ENCODE results near the gene SMYD1. TPM values are rescaled to one million over a fixed set of nuclear protein-coding genes. Genes with fewer than 3 reads are reported as not detected.

Gene SMYD1
- total and polyA plus RNA-seq, 5 donors from 2014 or later: not detected

DNA sequence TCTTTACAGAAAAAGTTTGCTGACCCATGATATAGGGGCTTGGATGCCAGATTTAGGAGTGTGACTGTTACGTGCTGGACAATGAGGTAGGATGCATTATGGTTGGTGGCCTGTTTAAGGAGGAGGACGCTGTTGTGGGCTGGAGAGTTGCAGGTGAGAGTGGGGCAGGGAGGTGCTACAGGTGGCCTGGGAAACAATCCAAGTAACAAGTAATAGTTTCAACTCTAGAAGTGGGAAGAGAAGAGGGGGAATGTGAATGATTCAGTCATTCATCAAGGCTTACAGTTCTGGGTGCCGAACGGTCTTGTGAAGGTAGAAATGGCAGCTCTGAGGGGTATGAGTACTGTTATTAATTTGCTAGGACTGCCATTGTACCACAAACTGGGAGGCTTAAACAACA lies 54.1 kb downstream of the SMYD1 start:
- no peaks in the 10 kb centered on the region for H3K4me1 Mint-ChIP-seq
- Histone ChIP-seq H3K4me3 (ENCODE audit: low read depth, low read length) (no peak overlapping the region), H3K27ac (ENCODE audit: insufficient read depth, low read length, poor library complexity, severe bottlenecking) (no peak overlapping the region), H3K27me3 (ENCODE audit: control insufficient read depth, insufficient read depth, low read length) (peaks cover 2% of the 10 kb centered on the region), H3K36me3 (ENCODE audit: control insufficient read depth, insufficient read depth, low read length) (no peaks in the 10 kb centered on the region), H3K9me3 (ENCODE audit: control insufficient read depth in 2 of 2, low read length in 2 of 2) (no peaks in the 10 kb centered on the region), H3K4me1 (ENCODE audit: control insufficient read depth, insufficient read depth, low read length, poor library complexity, severe bottlenecking) (no peaks in the 10 kb centered on the region)
- H3K9me3 Mint-ChIP-seq: peaks cover 0 to 1% (median 0%) of the 10 kb centered on the region in 7 donors
- H3K4me3 Mint-ChIP-seq: no peak overlapping the region
- H3K27me3 Mint-ChIP-seq: peaks cover 5% of the 10 kb centered on the region
- DNase-seq (no peak), ATAC-seq (ENCODE audit: low read depth in 2 of 2) (no peak)
- H3K36me3 Mint-ChIP-seq: no peaks in the 10 kb centered on the region
- H3K27ac Mint-ChIP-seq: no peak overlapping the region

DNA sequence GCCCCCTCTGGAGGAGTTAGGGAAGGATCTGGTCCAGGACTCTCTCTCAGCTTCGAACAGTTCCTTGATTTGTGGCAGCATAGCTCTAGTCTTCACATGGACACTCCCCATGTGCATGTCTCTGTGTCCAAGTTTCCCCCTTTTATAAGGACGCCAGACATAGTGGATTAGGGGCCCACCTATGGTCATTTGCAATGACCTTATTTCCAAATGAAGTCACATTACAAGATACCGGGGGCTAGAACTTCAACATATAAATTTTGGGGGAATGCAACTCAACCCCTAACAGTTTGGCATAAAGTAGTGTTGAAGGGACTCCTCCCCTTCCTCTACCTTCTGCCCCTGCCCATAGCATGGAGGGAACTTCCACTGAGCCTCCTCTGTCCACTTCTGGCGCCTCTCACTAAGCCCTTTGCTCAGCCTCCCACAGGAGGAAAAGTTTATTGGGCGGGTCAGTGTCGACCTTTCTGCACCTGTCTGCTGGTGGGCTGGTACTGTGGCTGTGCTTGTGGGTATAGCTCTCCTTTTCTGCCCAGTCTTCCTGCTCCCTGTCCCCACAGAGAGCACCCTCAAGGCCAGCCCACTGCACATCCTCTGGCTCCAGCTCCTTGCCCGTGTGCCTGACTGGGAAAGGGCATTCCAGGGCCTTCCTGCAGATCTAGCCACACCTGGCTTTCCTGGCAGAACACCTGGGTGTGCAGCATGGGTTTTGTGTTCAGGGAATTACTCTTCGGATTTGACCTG lies 54.7 kb downstream of the SMYD1 start:
- H3K4me1 Mint-ChIP-seq: no peaks in the 10 kb centered on the region
- Histone ChIP-seq H3K27ac (ENCODE audit: insufficient read depth, low read length, poor library complexity, severe bottlenecking) (no peak overlapping the region), H3K9me3 (ENCODE audit: control insufficient read depth in 2 of 2, low read length in 2 of 2) (no peaks in the 10 kb centered on the region), H3K4me1 (ENCODE audit: control insufficient read depth, insufficient read depth, low read length, poor library complexity, severe bottlenecking) (no peaks in the 10 kb centered on the region), H3K27me3 (ENCODE audit: control insufficient read depth, insufficient read depth, low read length) (peaks cover 2% of the 10 kb centered on the region), H3K36me3 (ENCODE audit: control insufficient read depth, insufficient read depth, low read length) (no peaks in the 10 kb centered on the region), H3K4me3 (ENCODE audit: low read depth, low read length) (no peak overlapping the region)
- no peaks in the 10 kb centered on the region for H3K36me3 Mint-ChIP-seq
- no peak for DNase-seq
- no peak for ATAC-seq (ENCODE audit: low read depth in 2 of 2)
- H3K9me3 Mint-ChIP-seq: peaks cover 0 to 1% (median 0%) of the 10 kb centered on the region in 7 donors
- H3K4me3 Mint-ChIP-seq: no peak overlapping the region
- no peak overlapping the region for H3K27ac Mint-ChIP-seq
- H3K27me3 Mint-ChIP-seq: peaks cover 5% of the 10 kb centered on the region

GRCh38 chr2:88123164-88123974 lies 55.7 kb downstream of the SMYD1 start:
- no peaks in the 10 kb centered on the region for H3K9me3 ChIP-seq (ENCODE audit: control insufficient read depth in 2 of 2, low read length in 2 of 2)
- DNase-seq (no peak), ATAC-seq (ENCODE audit: low read depth in 2 of 2) (no peak)
- Mint-ChIP-seq H3K27me3 (peaks cover 12% of the 10 kb centered on the region), H3K27ac (no peak overlapping the region), H3K36me3 (no peaks in the 10 kb centered on the region), H3K9me3 (peaks cover 0 to 1% (median 0%) of the 10 kb centered on the region in 7 donors), H3K4me3 (no peak overlapping the region), H3K4me1 (no peaks in the 10 kb centered on the region)
- no peaks in the 10 kb centered on the region for H3K4me1 ChIP-seq (ENCODE audit: control insufficient read depth, insufficient read depth, low read length, poor library complexity, severe bottlenecking)
- peaks cover 2% of the 10 kb centered on the region for H3K27me3 ChIP-seq (ENCODE audit: control insufficient read depth, insufficient read depth, low read length)
- H3K4me3 ChIP-seq (ENCODE audit: low read depth, low read length): no peak overlapping the region
- H3K36me3 ChIP-seq (ENCODE audit: control insufficient read depth, insufficient read depth, low read length): no peaks in the 10 kb centered on the region
- H3K27ac ChIP-seq (ENCODE audit: insufficient read depth, low read length, poor library complexity, severe bottlenecking): no peak overlapping the region

DNA sequence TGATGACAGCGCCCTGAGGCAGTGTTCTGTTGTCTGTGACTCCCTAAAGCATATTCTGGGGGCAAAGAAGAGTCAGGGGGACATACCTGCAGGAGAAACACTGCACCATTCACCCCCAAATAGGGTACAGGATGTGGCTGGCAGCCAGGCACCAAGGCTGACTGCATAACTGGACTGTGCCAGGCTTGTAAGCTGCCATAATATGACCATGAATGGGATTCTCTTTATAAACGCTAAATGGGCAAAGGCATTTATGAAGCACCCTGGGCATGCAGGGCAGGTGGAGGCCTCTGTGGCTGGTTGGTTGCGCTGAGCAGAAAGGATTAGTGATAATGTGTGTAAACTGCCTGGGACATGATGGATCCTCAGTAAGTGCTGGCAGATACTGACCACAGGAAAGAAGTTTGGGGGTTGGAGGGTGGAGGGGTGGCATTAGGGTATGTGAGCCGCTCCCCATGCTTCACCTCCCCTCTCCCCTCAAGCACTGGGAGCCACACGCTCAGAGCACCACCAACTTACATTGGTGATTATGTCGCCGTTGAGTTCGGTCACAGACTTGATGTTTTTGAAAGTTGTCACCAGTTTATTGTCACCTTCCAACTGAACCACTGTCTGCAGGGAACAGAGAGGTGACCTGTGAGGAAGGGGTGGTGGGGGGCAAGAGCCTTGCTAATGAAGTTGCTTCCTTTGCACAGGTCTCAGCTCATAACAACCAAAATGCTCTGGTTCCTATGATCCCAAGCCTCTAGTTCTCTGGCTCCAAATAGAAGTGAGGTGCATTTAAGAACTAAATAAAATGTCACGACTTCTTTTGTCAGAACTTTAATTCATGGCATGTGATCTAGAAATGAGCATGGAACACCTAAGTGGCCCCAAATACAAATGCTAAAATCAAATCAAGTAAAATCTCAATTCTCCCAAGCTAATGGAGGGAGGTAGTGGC lies 56.6 kb downstream of the SMYD1 start:
- no peaks in the 10 kb centered on the region for H3K4me1 ChIP-seq (ENCODE audit: control insufficient read depth, insufficient read depth, low read length, poor library complexity, severe bottlenecking)
- Mint-ChIP-seq H3K4me1 (no peaks in the 10 kb centered on the region), H3K9me3 (peaks cover 0 to 1% (median 0%) of the 10 kb centered on the region in 7 donors), H3K36me3 (no peaks in the 10 kb centered on the region), H3K27ac (no peak overlapping the region), H3K27me3 (peaks cover 17% of the 10 kb centered on the region), H3K4me3 (no peak overlapping the region)
- no peak overlapping the region for H3K27ac ChIP-seq (ENCODE audit: insufficient read depth, low read length, poor library complexity, severe bottlenecking)
- no peak overlapping the region for H3K4me3 ChIP-seq (ENCODE audit: low read depth, low read length)
- ATAC-seq (ENCODE audit: low read depth in 2 of 2): no peak
- H3K36me3 ChIP-seq (ENCODE audit: control insufficient read depth, insufficient read depth, low read length): no peaks in the 10 kb centered on the region
- no peak for DNase-seq
- H3K27me3 ChIP-seq (ENCODE audit: control insufficient read depth, insufficient read depth, low read length): peaks cover 2% of the 10 kb centered on the region
- H3K9me3 ChIP-seq (ENCODE audit: control insufficient read depth in 2 of 2, low read length in 2 of 2): no peaks in the 10 kb centered on the region

GRCh38 chr2:88125344-88125923 lies 57.8 kb downstream of the SMYD1 start:
- Mint-ChIP-seq H3K9me3 (peaks cover 0 to 1% (median 0%) of the 10 kb centered on the region in 7 donors), H3K27ac (no peak overlapping the region), H3K4me3 (no peak overlapping the region), H3K36me3 (no peaks in the 10 kb centered on the region), H3K4me1 (peaks cover 0 to 2% (median 0%) of the 10 kb centered on the region in 4 donors), H3K27me3 (peaks cover 17% of the 10 kb centered on the region)
- DNase-seq (no peak), ATAC-seq (ENCODE audit: low read depth in 2 of 2) (no peak)
- H3K27me3 ChIP-seq (ENCODE audit: control insufficient read depth, insufficient read depth, low read length): peaks cover 2% of the 10 kb centered on the region
- no peaks in the 10 kb centered on the region for H3K36me3 ChIP-seq (ENCODE audit: control insufficient read depth, insufficient read depth, low read length)
- H3K9me3 ChIP-seq (ENCODE audit: control insufficient read depth in 2 of 2, low read length in 2 of 2): no peaks in the 10 kb centered on the region
- H3K4me3 ChIP-seq (ENCODE audit: low read depth, low read length): no peak overlapping the region
- H3K27ac ChIP-seq (ENCODE audit: insufficient read depth, low read length, poor library complexity, severe bottlenecking): no peak overlapping the region
- no peaks in the 10 kb centered on the region for H3K4me1 ChIP-seq (ENCODE audit: control insufficient read depth, insufficient read depth, low read length, poor library complexity, severe bottlenecking)

- Mint-ChIP-seq H3K4me3 (no peak overlapping the region), H3K27me3 (peaks cover 17% of the 10 kb centered on the region), H3K27ac (no peak overlapping the region), H3K9me3 (peaks cover 0 to 1% (median 0%) of the 10 kb centered on the region in 7 donors), H3K36me3 (no peaks in the 10 kb centered on the region), H3K4me1 (peaks cover 0 to 2% (median 0%) of the 10 kb centered on the region in 4 donors)
- H3K27me3 ChIP-seq (ENCODE audit: control insufficient read depth, insufficient read depth, low read length): peaks cover under 1% of the 10 kb centered on the region
- no peaks in the 10 kb centered on the region for H3K36me3 ChIP-seq (ENCODE audit: control insufficient read depth, insufficient read depth, low read length)
- no peak for ATAC-seq (ENCODE audit: low read depth in 2 of 2)
- H3K4me1 ChIP-seq (ENCODE audit: control insufficient read depth, insufficient read depth, low read length, poor library complexity, severe bottlenecking): no peaks in the 10 kb centered on the region
- no peak overlapping the region for H3K4me3 ChIP-seq (ENCODE audit: low read depth, low read length)
- no peaks in the 10 kb centered on the region for H3K9me3 ChIP-seq (ENCODE audit: control insufficient read depth in 2 of 2, low read length in 2 of 2)
- H3K27ac ChIP-seq (ENCODE audit: insufficient read depth, low read length, poor library complexity, severe bottlenecking): no peak overlapping the region
- no peak for DNase-seq
Observed at GRCh38 chr2:88125924-88126771, 58.5 kb downstream of the SMYD1 start.
